G401.6 (cell line): ENCODE results near the gene CALHM6.

Experiments
- FAIRE-seq: peaks from 2 replicates; lab custom pipeline; 2012; peaks lifted over from hg19 to GRCh38; lab: Jason Lieb, UNC

CALHM6 gene

GRCh38 chr6:116461331-116461931 lies at the start of gene CALHM6:
Gene CALHM6 (plus strand): TSS chr6:116461375. CDS start chr6:116461930, 555 bp downstream.
- no peak for FAIRE-seq

- FAIRE-seq, result no peak
These were observed 48.9 kb upstream of the CALHM6 start for GRCh38 chr6:116412270-116412669.

GRCh38 chr6:116413357-116413756 lies 47.8 kb upstream of the CALHM6 start:
- FAIRE-seq, result no peak

GRCh38 chr6:116417661-116418060 lies 43.5 kb upstream of the CALHM6 start:
- FAIRE-seq, result no peak

GRCh38 chr6:116419069-116419786 lies 41.9 kb upstream of the CALHM6 start:
- FAIRE-seq, result no peak

GRCh38 chr6:116420341-116420740 lies 40.8 kb upstream of the CALHM6 start:
- no peak for FAIRE-seq

- FAIRE-seq, result no peak
These were observed 38.9 kb upstream of the CALHM6 start for GRCh38 chr6:116422238-116422637.

GRCh38 chr6:116424001-116424400 lies 37.2 kb upstream of the CALHM6 start:
- FAIRE-seq, result no peak

GRCh38 chr6:116426551-116426950 lies 34.6 kb upstream of the CALHM6 start:
- FAIRE-seq, result no peak

GRCh38 chr6:116429111-116429510 lies 32.1 kb upstream of the CALHM6 start:
- no peak for FAIRE-seq

- no peak for FAIRE-seq
These were observed 30.3 kb upstream of the CALHM6 start for GRCh38 chr6:116430860-116431259.

- FAIRE-seq, result peak; percentile 15
These were observed 29.1 kb upstream of the CALHM6 start for GRCh38 chr6:116431964-116432595.

GRCh38 chr6:116433206-116433712 lies 27.9 kb upstream of the CALHM6 start:
- FAIRE-seq, result no peak

- FAIRE-seq, result peak; percentile 25
These were observed 27.0 kb upstream of the CALHM6 start for GRCh38 chr6:116434056-116434725.

GRCh38 chr6:116436586-116436985 lies 24.6 kb upstream of the CALHM6 start:
- FAIRE-seq, result no peak

GRCh38 chr6:116437656-116438055 lies 23.5 kb upstream of the CALHM6 start:
- FAIRE-seq, result no peak

GRCh38 chr6:116438590-116439448 lies 22.4 kb upstream of the CALHM6 start:
- FAIRE-seq, result no peak

- no peak for FAIRE-seq
These were observed 21.6 kb upstream of the CALHM6 start for GRCh38 chr6:116439522-116440051.

GRCh38 chr6:116443105-116443504 lies 18.1 kb upstream of the CALHM6 start:
- no peak for FAIRE-seq

GRCh38 chr6:116444092-116444491 lies 17.1 kb upstream of the CALHM6 start:
- peak; percentile 89 for FAIRE-seq

GRCh38 chr6:116444575-116444974 lies 16.6 kb upstream of the CALHM6 start:
- FAIRE-seq, result no peak

GRCh38 chr6:116445102-116445501 lies 16.1 kb upstream of the CALHM6 start:
- no peak for FAIRE-seq
